HG02981 (cell line): ENCODE results near the gene FBXO24.

Source experiments
- ATAC-seq: cut with Tn5 transposase; IDR thresholded peaks from one replicate; pipeline ENCODE4 v1.9.1; 2021; ENCODE audit warnings: mild to moderate bottlenecking, moderate library complexity; ENCODE audit not compliant: unreplicated experiment

The FBXO24 gene

DNA sequence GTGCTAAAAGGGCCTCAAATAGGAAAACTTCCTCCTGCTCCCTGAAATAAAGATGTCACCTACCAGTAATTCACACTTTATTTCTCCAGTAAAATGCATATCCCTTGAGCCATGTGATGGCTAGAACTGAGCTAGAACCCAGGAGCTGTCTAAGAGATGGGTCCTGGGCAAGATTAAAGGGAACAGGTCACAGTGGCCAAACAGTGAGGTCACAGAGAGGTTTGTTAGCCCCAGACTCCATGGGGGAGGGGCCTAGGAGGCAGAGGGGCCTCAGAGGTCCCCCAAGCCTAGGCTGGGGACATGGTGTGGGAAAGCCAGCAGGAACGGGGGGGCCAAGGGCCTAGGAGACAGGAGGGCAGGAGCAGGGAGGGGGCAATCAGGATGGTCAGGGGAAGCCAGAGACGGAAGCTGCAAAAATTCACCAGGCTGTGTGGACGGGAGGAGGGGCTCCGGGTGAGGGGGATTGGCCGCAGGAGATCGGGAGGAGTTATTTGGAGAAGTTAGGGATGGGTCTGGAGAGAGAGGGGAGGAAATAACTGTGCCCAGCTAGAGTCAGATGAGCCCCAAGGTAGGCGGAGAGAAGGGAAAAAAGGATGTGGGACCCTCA is 3.3 kb downstream of the FBXO24 start:
- no peak for ATAC-seq

- ATAC-seq = no peak
Measured at GRCh38 chr7:100590077-100590737, 4.1 kb downstream of the FBXO24 start.

DNA sequence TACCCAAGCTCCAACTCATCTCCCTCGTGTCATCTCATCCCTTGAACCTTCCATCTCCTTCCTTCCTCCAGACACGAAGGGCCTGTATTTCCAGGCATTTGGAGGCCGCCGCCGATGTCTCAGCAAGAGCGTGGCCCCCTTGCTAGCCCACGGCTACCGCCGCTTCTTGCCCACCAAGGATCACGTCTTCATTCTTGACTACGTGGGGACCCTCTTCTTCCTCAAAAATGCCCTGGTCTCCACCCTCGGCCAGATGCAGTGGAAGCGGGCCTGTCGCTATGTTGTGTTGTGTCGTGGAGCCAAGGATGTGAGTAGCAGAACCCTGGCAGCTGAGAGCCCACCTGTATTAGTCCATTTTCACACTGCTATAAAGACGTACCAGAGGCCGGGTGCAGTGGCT is 5.5 kb downstream of the FBXO24 start:
- no peak for ATAC-seq

GRCh38 chr7:100595188-100595587 is 9.1 kb downstream of the FBXO24 start:
- no peak for ATAC-seq

DNA sequence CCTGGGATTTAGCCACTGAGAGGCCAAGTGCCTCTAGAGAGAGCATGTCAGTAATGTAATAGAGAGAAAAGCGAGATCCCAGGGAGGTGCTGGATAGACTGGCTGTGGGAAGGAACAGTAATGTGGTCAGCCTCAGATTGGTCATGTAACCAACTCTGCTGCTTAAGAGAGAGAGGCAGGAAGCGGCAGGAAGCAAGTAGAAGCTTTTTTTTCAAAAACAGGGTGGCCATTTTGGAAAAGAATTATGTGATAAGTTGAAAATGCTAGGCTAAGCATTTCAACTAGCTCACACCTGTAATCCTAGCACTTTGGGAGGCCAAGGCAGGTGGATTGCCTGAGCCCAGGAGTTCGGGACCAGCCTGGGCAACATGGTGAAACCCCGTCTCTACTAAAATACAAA is 12.3 kb downstream of the FBXO24 start:
- ATAC-seq = no peak

GRCh38 chr7:100599911-100600729 is 14.0 kb downstream of the FBXO24 start:
- no peak for ATAC-seq

- no peak for ATAC-seq
Measured at GRCh38 chr7:100600730-100601038, 14.6 kb downstream of the FBXO24 start.

DNA sequence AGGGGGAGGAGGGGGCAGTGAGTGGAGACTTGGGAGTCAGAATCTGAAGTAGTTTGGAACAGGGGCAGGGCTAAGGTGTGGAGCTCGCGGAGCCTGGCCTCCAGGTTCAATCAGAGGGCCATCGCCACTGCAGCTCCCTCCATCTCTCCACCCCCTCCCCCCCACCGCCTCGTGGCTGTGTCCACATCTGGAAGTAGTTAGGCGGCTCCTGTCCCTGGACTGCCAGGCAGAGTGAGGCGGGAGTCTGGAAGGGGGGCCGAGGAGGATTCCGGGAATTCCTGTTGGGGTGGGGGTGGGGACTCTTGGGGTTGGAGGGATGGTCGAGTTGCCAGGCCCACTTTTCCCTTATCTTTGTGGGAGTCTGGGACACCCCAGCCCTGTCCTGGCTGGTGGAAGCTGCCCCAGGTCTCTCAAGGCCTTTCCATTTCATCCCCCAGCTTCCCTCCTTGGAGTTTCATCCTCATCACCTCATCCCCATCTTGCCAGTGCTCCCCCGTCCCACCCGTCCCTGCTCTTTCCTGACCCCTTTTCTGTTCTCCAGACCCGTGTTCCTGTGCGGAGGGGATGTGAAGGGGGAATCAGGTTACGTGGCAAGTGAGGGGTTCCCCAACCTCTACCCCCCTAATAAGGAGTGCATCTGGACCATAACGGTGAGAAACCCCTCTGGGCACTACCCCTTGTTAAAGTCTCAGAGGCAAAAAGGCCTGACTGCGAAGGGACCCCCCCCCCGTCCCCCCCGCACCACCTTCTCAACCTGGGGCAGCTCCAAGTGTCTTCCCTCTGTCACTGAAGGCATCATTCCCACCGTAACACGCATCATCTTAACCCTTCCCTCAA is 17.0 kb downstream of the FBXO24 start:
- ATAC-seq = no peak

- ATAC-seq = no peak
Measured at GRCh38 chr7:100603726-100604027, 17.5 kb downstream of the FBXO24 start.

- no peak for ATAC-seq
Measured at GRCh38 chr7:100604028-100604975, 18.2 kb downstream of the FBXO24 start.

- ATAC-seq = no peak
Measured at GRCh38 chr7:100604976-100605911, 19.1 kb downstream of the FBXO24 start.

DNA sequence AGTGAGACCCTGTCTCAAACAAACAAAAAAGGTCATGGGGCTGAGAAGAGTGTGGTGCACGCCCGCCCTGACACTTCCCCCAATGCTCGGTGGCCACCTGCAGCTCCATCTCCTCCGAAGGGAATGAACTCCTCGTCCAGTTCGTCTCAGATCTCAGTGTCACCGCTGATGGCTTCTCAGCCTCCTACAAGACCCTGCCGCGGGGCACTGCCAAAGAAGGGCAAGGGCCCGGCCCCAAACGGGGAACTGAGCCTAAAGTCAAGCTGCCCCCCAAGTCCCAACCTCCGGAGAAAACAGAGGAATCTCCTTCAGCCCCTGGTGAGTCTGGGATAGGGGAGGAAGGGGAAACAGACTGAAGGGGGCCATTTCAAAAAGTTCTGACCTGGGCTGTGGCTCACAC is 20.2 kb downstream of the FBXO24 start:
- ATAC-seq = no peak

DNA sequence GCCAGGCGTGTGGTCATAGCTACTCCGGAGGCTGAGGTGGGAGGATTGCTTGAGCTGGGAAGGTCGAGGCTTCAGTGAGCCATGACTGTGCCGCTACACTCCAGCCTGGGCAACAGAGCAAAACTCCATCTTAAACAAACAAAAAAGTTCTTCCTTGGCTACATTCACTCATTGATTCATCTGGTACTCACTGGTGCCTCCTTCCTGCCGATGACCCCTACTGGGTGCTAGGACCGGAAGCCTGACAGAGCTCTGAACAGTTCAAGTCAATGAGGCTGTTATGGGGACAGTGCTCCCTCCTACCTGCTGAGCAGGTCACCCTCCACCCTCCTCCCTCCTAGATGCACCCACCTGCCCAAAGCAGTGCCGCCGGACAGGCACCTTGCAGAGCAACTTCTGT is 21.0 kb downstream of the FBXO24 start:
- no peak for ATAC-seq

DNA sequence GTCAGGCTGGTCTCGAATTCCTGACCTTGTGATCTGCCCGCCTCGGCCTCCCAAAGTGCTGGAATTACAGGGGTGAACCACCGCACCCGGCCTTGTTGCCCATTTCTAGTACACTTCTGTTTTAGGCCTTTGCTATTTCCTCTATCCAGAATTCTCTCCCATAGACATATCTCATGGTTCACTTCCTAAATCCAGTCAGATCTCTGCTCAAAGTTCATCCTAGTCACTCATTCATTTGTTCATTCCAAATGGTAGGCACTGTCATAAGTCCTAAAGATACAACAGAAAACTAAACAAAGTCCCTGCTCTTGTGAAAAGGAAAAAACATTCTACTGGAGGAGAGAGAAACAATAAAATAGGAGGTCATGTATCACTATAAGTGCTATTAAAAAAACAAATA is 23.8 kb downstream of the FBXO24 start:
- no peak for ATAC-seq

DNA sequence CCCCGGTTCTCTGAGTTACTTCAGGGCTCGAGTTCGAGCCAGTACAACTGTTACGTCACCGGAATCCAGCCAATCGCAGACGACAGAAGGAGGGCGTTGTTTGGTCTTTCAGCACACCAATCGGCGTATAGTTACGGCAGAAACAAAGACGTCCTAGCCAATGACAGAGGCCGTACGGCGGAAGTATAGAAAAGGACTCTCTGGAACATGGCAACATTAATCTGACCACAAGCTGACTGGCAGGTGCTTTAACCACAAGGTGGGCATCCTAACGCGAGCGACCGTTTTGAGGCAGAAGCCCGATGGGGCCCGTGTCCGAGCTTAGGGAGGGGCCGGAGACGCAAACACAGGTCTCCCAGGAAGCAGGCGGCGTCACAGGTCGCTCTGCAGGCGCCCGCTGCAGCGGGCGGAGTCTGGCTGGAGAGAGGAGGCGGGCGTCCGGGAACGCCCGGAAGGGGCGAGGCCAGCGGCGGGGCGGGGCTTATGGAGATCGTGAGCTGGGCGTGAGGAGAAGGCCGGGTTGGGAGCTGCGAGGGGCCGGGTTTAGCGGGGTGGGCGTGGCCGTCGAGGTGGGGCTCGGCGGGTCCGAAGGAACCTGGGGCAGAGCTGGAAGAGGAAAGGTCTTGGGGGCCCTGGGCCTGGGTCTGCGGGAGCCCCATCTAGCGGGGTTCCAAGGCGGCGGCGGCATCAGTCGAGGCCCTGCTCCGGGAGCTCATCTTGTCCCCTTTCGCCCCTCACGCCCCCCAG is 26.0 kb downstream of the FBXO24 start, which contains the start of gene MOSPD3:
Gene MOSPD3, plus strand, starts transcription at position 558 of the 747 bp plus-strand sequence. CDS start 252 bp downstream, outside the sequence.
- peak; percentile 90 for ATAC-seq

- no peak for ATAC-seq
Measured at GRCh38 chr7:100612730-100613390, 26.7 kb downstream of the FBXO24 start.

- no peak for ATAC-seq
Measured at GRCh38 chr7:100613412-100614175, 27.5 kb downstream of the FBXO24 start.
